ENCODE results near the gene IGFBP4.

The IGFBP4 gene

GRCh38 chr17:40461732-40462342, 18.6 kb downstream of the IGFBP4 start:
- no peak for DNase-seq (ENCODE audit: extremely low read depth, low read depth)
- TF ChIP-seq, protein P1, sequence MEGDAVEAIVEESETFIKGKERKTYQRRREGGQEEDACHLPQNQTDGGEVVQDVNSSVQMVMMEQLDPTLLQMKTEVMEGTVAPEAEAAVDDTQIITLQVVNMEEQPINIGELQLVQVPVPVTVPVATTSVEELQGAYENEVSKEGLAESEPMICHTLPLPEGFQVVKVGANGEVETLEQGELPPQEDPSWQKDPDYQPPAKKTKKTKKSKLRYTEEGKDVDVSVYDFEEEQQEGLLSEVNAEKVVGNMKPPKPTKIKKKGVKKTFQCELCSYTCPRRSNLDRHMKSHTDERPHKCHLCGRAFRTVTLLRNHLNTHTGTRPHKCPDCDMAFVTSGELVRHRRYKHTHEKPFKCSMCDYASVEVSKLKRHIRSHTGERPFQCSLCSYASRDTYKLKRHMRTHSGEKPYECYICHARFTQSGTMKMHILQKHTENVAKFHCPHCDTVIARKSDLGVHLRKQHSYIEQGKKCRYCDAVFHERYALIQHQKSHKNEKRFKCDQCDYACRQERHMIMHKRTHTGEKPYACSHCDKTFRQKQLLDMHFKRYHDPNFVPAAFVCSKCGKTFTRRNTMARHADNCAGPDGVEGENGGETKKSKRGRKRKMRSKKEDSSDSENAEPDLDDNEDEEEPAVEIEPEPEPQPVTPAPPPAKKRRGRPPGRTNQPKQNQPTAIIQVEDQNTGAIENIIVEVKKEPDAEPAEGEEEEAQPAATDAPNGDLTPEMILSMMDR (IDR thresholded peaks at IDR 0.05; ENCODE audit: low read depth, low read length): no peak

DNA sequence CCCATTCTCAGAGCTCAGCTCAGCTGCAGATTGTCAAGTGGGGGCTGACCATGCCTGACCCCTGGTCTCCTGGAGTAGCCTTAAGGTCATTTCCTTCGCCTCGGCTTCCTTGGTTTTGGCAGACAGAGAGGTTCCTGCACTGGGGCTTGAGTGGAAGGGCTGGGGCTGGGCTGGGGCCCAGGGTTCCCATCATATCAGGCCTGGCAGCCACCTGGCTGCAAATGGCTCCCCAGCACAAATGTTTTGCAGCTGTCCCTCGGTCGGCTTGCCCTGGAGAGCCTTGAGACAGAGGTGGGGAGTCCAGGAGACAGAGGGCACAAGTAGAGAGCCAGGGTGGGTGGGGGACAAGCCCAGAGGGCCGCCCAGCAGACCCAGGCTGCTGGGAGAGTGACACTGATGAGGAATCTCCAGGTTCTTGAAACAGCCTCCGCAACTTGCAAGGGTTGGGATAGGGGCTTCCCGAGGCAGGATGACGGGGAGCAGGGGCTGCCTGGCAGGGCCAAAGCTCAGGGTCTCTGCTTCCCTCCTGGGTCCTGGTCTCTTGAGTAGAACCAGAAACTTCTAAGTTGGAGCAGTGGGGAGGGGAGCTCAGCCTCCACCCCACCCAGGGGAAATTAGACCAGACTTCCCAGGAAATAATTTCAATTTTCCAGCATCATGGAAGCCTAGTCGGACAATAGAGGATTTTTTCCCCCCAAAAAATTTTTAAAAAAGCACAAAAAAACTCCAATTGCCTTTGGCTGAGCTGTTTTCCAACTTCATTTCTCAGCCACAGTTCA, 19.3 kb downstream of the IGFBP4 start:
- TF ChIP-seq, protein P1 (IDR thresholded peaks at IDR 0.05; ENCODE audit: low read depth, low read length): no peak
- DNase-seq (ENCODE audit: extremely low read depth, low read depth): no peak

DNA sequence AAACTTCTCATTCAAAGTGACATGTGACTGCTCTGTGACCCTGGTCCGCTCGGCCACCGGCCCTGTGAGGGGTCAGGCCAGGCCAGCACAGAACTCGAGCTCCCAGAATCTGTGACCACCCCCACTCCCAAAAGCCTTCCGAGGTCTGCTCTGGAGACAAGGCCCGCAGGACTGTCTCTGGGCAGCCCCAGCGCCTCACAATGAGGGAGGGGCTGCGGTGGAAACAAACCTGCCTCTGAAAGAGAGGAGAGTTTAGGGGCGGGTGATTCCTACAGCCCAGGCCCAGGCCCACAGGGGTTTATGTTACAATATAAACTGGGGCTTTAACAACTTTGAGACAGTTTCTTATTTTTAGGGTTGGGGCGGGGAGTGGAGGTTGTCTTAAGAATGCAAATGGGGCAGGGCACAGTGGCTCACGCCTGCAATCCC, 19.9 kb downstream of the IGFBP4 start:
- DNase-seq (ENCODE audit: extremely low read depth, low read depth): no peak
- TF ChIP-seq, protein P1 (IDR thresholded peaks at IDR 0.05; ENCODE audit: low read depth, low read length): no peak

DNA sequence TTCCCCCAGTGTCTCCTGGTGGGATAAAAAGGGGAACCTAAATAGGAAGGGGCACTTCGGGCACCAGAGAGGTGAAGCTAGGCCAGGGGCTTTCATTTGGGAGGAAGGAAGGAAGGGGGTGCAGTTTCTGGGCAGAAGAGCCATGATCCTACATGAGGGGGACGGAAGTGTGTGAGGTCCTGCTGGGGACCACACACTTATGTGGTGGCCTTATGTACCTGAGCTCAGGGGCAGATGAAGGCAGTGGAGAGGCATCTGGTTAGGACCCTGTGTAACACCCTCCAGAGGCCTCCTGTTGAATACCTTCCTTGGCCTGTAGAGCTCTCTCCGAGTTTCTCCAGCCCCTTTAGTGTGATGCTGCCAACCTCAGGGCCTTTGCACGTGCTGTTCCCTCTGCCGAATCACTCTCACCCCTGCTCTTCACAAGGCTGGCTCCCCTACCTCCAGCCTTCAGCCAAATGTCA, 21.2 kb downstream of the IGFBP4 start:
- DNase-seq (ENCODE audit: extremely low read depth, low read depth): no peak
- TF ChIP-seq, protein P1 (IDR thresholded peaks at IDR 0.05; ENCODE audit: low read depth, low read length): no peak; the same call in 1 of the 2 replicates

DNA sequence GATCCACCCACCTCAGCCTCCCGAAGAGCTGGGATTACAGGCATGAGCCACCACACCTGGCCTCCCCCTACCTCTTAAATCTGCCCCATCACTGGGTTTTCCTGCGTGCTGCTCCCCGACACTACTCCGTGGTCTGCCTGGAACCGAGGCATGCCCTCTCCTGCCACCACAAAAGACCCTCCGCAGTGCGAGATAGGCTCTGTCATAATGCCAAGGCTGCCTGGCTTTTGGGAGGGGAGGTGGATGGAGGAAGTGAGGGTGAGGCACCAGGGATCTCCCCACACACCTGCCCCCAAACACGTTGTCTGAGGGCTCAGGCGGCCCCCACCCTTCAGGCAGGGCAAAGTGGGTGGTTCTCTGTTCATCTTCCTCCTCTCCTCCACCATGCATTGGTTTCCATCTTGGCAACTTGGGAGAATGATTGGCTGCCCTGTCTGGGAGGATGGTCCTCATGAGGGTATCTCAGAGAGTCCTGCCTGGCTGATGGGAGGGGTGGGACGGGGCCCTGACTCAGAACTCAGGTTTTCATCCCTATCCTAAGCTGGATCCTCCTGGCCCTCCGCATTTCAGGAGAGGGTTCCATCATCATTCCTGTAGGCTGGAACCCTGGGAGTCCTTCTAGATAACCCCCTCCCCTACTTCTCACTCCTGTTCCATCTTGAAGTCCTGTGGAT, 23.2 kb downstream of the IGFBP4 start:
- DNase-seq (ENCODE audit: extremely low read depth, low read depth): no peak
- TF ChIP-seq, protein P1 (IDR thresholded peaks at IDR 0.05; ENCODE audit: low read depth, low read length): no peak

DNA sequence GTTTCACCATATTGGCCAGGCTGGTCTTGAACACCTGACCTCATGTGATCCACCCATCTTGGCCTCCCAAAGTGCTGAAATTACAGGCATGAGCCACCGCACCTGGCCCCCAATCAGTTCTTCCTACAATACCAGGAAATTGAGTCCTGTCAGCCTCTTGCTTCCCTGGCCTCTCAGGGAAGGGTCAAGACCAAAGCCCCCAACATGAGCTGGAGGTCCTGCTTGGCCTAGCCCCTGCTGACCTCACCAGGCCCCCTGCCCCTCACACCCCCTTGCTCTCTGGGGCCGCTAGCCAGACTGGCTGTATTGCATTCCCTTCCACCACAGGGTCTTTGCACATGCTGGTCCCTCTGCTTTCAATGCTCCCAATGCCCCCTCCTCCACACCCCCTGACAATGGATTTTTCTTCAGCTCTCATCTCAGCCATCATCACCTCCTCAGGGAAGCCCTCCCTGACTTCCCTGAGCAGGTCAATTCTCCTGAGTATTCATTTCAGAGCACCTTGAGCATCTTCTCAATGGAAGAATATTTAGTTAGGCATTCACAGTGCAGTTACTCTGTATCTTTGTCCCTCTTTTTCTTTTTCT, 24.1 kb downstream of the IGFBP4 start:
- no peak for DNase-seq (ENCODE audit: extremely low read depth, low read depth)
- TF ChIP-seq, protein P1 (IDR thresholded peaks at IDR 0.05; ENCODE audit: low read depth, low read length): no peak
